GM12878 (cell line): ENCODE results near the gene CNTLN. TPM values are rescaled to one million over a fixed set of nuclear protein-coding genes. Genes with fewer than 3 reads are reported as not detected.

Experiments
- ATAC-seq: fragments of 200-7000 bp; cut with Tn5 transposase; 3 replicates; pipeline ENCODE4 v1.9.1; 2020; ENCODE audit warnings: mild to moderate bottlenecking, moderate library complexity
- BruUV-seq: library from RNA; stranded (reverse); fragments of 400-500 nt; replicated peaks from 2 replicates; lab custom pipeline; 2021; lab: Mats Ljungman, UMichigan
- CTCF ChIA-PET: fragments of 300-600 bp; sonication (Branson Sonifier 250); formaldehyde crosslinking; extraction: SDS; loops from one replicate; lab custom pipeline; 2021; ENCODE audit warnings: inconsistent platforms; lab: Yijun Ruan, JAX
- POLR2A ChIA-PET: fragments of 350-600 bp; formaldehyde crosslinking; extraction: SDS; loops from one replicate; lab custom pipeline; 2021; ENCODE audit warnings: inconsistent platforms; lab: Charles Lee
- RAD21 ChIA-PET: fragments of 300-600 bp; sonication (Branson Sonifier 250); formaldehyde crosslinking; loops from one replicate; lab custom pipeline; 2023; ENCODE audit warnings: antibody characterized with exemption; ENCODE audit not compliant: unreplicated experiment; lab: Charles Lee
- SMC1A ChIA-PET: fragments of 300-600 bp; sonication (Branson Sonifier 250); formaldehyde crosslinking; loops from one replicate; lab custom pipeline; 2023; ENCODE audit not compliant: unreplicated experiment, uncharacterized antibody; lab: Charles Lee
- DNase-seq: peaks from one replicate; pipeline ENCODE4 v3.0.0-alpha.2; 2011; ENCODE audit warnings: low read depth, low spot score
- FAIRE-seq: peaks from 3 replicates; lab custom pipeline; 2011; peaks lifted over from hg19 to GRCh38; lab: Jason Lieb, UNC
- H2AFZ ChIP-seq: 2 replicates; pipeline ENCODE4 v1.6.0; 2011; ENCODE audit warnings: low read depth, low read length, control low read depth; ENCODE audit not compliant: control insufficient read depth
- H3K27ac ChIP-seq: 2 replicates; pipeline ENCODE4 v1.5.1; 2011; ENCODE audit warnings: control low read depth; ENCODE audit not compliant: control insufficient read depth, insufficient read depth
- H3K27me3 ChIP-seq, 2 experiments: replicated peaks in 1 of 2; 2 replicates each; pipeline versions ENCODE4 v1.6.0 to v1.6.1; 2011; ENCODE audit warnings: low read length in 1 of 2; ENCODE audit not compliant: control insufficient read depth in 2 of 2, insufficient read depth in 2 of 2
- H3K36me3 ChIP-seq, 2 experiments: 2 replicates each; pipeline ENCODE4 v1.5.1; 2011; ENCODE audit warnings: low read length in 1 of 2; ENCODE audit not compliant: control insufficient read depth in 2 of 2, insufficient read depth in 2 of 2
- H3K4me1 ChIP-seq: 2 replicates; pipeline ENCODE4 v1.6.1; 2011; ENCODE audit warnings: mild to moderate bottlenecking, low read length, moderate library complexity, mixed read lengths; ENCODE audit not compliant: control insufficient read depth, insufficient read depth
- H3K4me2 ChIP-seq: 2 replicates; pipeline ENCODE4 v1.6.0; 2011; ENCODE audit warnings: control low read depth; ENCODE audit not compliant: control insufficient read depth, insufficient read depth
- H3K4me3 ChIP-seq: fragments of 200-600 bp; sonication (generic); 2 replicates; pipeline ENCODE4 v1.5.1; 2016
- H3K79me2 ChIP-seq: 2 replicates; pipeline ENCODE4 v1.6.0; 2011; ENCODE audit warnings: low read length; ENCODE audit not compliant: control insufficient read depth, insufficient read depth
- H3K9ac ChIP-seq: 2 replicates; pipeline ENCODE4 v1.8.0; 2011; ENCODE audit warnings: low read length, control low read depth, mixed read lengths; ENCODE audit not compliant: control insufficient read depth, insufficient read depth
- H3K9me3 ChIP-seq: replicated peaks from 3 replicates; pipeline ENCODE4 v1.5.1; 2011; ENCODE audit warnings: mild to moderate bottlenecking, low read length; ENCODE audit not compliant: control insufficient read depth, insufficient read depth
- H4K20me1 ChIP-seq: 2 replicates; pipeline ENCODE4 v1.6.0; 2011; ENCODE audit not compliant: control insufficient read depth, insufficient read depth
- ESRRA ChIP-seq: IDR thresholded peaks from 2 replicates; pipeline ENCODE4 v1.6.1; 2012; ENCODE audit warnings: mild to moderate bottlenecking, low read length, improper control_type of control experiment
- HDGF ChIP-seq: fragments of 450-650 bp; IDR thresholded peaks from 2 replicates; pipeline ENCODE4 v1.6.1; 2016; ENCODE audit warnings: antibody characterized with exemption
- JUND ChIP-seq: IDR thresholded peaks from 2 replicates; pipeline ENCODE4 v1.6.1; 2012; ENCODE audit warnings: low read depth, mild to moderate bottlenecking, low read length, improper control_type of control experiment, moderate library complexity
- MTA3 ChIP-seq: IDR thresholded peaks from 2 replicates; pipeline ENCODE4 v1.6.1; 2012; ENCODE audit warnings: low read length, inconsistent platforms, borderline replicate concordance
- NBN ChIP-seq: fragments of 450-650 bp; IDR thresholded peaks from 2 replicates; pipeline ENCODE4 v1.6.1; 2016
- POLR2AphosphoS5 ChIP-seq: IDR thresholded peaks from 2 replicates; pipeline ENCODE4 v1.6.1; 2011; ENCODE audit warnings: mild to moderate bottlenecking, low read length, inconsistent platforms
- RAD51 ChIP-seq: fragments of 450-650 bp; IDR thresholded peaks from 2 replicates; pipeline ENCODE4 v1.6.1; 2016; ENCODE audit warnings: moderate library complexity, mild to moderate bottlenecking, inconsistent platforms
- SMARCA5 ChIP-seq: fragments of 450-650 bp; IDR thresholded peaks from 2 replicates; pipeline ENCODE4 v1.6.1; 2017; ENCODE audit warnings: mild to moderate bottlenecking
- SREBF1 ChIP-seq: IDR thresholded peaks from 2 replicates; pipeline ENCODE4 v1.6.1; 2012; ENCODE audit warnings: mild to moderate bottlenecking, low read length
- STAT1 ChIP-seq: fragments of 450-650 bp; conservative IDR thresholded peaks from 2 replicates; pipeline ENCODE4 v1.6.1; 2014; ENCODE audit warnings: antibody characterized with exemption, mild to moderate bottlenecking
- ZBTB40 ChIP-seq: fragments of 450-650 bp; IDR thresholded peaks from 2 replicates; pipeline ENCODE4 v1.6.1; 2016; ENCODE audit warnings: mild to moderate bottlenecking, moderate library complexity, borderline replicate concordance
- ZNF384 ChIP-seq: IDR thresholded peaks from 2 replicates; pipeline ENCODE4 v1.6.1; 2012; ENCODE audit warnings: low read depth, mild to moderate bottlenecking, low read length, improper control_type of control experiment, borderline replicate concordance
- ZNF622 ChIP-seq: fragments of 450-650 bp; IDR thresholded peaks from 2 replicates; pipeline ENCODE4 v1.6.1; 2017; ENCODE audit warnings: mild to moderate bottlenecking, inconsistent platforms
- WGBS: methylation state at CpG from one replicate; pipeline ENCODE4 v1.1.6; 2016; ENCODE audit warnings: low lambda C conversion rate; ENCODE audit not compliant: insufficient replicate concordance, insufficient coverage; ENCODE audit errors: missing lambda C conversion rate; 5-methylcytosine and 5-hydroxymethylcytosine counted together
- in situ Hi-C: fragments of 300-500 bp; cut with MboI; formaldehyde crosslinking; loops from 9 replicates; pipeline ENCODE4 v1.14.3; 2018; ENCODE audit warnings: mixed read lengths
- intact Hi-C: fragments of 100-400 bp; cut with micrococcal nuclease; formaldehyde crosslinking; loops from one replicate; pipeline ENCODE4 v1.14.2; 2022; ENCODE audit not compliant: unreplicated experiment
- polyA plus RNA-seq, 11 experiments: library from polyadenylated mRNA; depleted of rRNA in 4 of 11; unstranded in 6 of 11; stranded (reverse) in 5 of 11; fragments of >200 nt; fragmentation: Nextera tagmentation in 4 of 11; fragmentation: Illumina TruSeq in 1 of 11; extraction: Ambion mirVana in 4 of 11; extraction: Trizol in 1 of 11; gene quantifications; 1 replicate in 1 of 11; 2 replicates in 10 of 11; pipeline versions ENCODE4 v1.2.1 to v1.2.3, GENCODE V29; 2011 to 2016; ENCODE audit warnings: inconsistent platforms in 2 of 11, missing spikeins in 2 of 11, low read depth in 1 of 11
- total RNA-seq, 4 experiments: library from RNA; depleted of rRNA in 3 of 4; stranded (reverse); fragments of >200 nt in 3 of 4; fragmentation: Illumina TruSeq in 1 of 4; extraction: Trizol in 1 of 4; gene quantifications; 2 replicates each; pipeline versions ENCODE4 v1.2.1 to v1.2.3, GENCODE V29; 2013 to 2021
- TF ChIP-seq, protein P1 (sequence below): fragments of 450-650 bp; IDR thresholded peaks from 2 replicates; pipeline ENCODE4 v1.6.1; 2017; ENCODE audit warnings: mild to moderate bottlenecking, moderate library complexity
- TF ChIP-seq, protein P2 (sequence below): fragments of 450-650 bp; IDR thresholded peaks from 2 replicates; pipeline ENCODE4 v1.6.1; 2017; ENCODE audit warnings: antibody characterized with exemption, mild to moderate bottlenecking, moderate library complexity

Gene CNTLN
- total and polyA plus RNA-seq, 10 of the 15 experiments (the other 5 are each of a cell fraction or from before 2014, with no cell fraction given): 0.01 to 7.0 (median 0.03) TPM; not detected in 4

- ATAC-seq (no peak), DNase-seq (no peak), FAIRE-seq (no peak)
- SMC1A ChIA-PET: interaction anchor here (1.0 kb wide), 1 partner anchor 22 kb away, joined by 3 read pairs; no protein-coding TSS in a partner anchor
- no peak overlapping the region for H2AFZ ChIP-seq
- RAD21 ChIA-PET: interaction anchor here (0.8 kb wide), 1 partner anchor 241 kb away, joined by 3 read pairs; no protein-coding TSS in a partner anchor
- no peaks in the 10 kb centered on the region for H3K9me3 ChIP-seq
- H3K27me3 ChIP-seq: no peaks in the 10 kb centered on the region
- no peak overlapping the region for H3K9ac ChIP-seq
- CTCF ChIA-PET: no interaction called here
- POLR2A ChIA-PET: no interaction called here
- no peaks in the 10 kb centered on the region for H3K36me3 ChIP-seq
- H4K20me1 ChIP-seq: no peaks in the 10 kb centered on the region
- H3K27ac ChIP-seq: no peak overlapping the region
- H3K79me2 ChIP-seq: no peaks in the 10 kb centered on the region
- in situ Hi-C loops (no loop called here), intact Hi-C loops (no loop called here)
- no TSS peak for BruUV-seq
- H3K4me1 ChIP-seq: no peaks in the 10 kb centered on the region
- H3K4me2 ChIP-seq: no peak overlapping the region
- under 1% methylated on average over 7 of the region's 7 CpGs for WGBS
- no peak overlapping the region for H3K4me3 ChIP-seq
- TF ChIP-seq MTA3: no peak
- no peak for TF ChIP-seq ZBTB40
- TF ChIP-seq, protein P1, sequence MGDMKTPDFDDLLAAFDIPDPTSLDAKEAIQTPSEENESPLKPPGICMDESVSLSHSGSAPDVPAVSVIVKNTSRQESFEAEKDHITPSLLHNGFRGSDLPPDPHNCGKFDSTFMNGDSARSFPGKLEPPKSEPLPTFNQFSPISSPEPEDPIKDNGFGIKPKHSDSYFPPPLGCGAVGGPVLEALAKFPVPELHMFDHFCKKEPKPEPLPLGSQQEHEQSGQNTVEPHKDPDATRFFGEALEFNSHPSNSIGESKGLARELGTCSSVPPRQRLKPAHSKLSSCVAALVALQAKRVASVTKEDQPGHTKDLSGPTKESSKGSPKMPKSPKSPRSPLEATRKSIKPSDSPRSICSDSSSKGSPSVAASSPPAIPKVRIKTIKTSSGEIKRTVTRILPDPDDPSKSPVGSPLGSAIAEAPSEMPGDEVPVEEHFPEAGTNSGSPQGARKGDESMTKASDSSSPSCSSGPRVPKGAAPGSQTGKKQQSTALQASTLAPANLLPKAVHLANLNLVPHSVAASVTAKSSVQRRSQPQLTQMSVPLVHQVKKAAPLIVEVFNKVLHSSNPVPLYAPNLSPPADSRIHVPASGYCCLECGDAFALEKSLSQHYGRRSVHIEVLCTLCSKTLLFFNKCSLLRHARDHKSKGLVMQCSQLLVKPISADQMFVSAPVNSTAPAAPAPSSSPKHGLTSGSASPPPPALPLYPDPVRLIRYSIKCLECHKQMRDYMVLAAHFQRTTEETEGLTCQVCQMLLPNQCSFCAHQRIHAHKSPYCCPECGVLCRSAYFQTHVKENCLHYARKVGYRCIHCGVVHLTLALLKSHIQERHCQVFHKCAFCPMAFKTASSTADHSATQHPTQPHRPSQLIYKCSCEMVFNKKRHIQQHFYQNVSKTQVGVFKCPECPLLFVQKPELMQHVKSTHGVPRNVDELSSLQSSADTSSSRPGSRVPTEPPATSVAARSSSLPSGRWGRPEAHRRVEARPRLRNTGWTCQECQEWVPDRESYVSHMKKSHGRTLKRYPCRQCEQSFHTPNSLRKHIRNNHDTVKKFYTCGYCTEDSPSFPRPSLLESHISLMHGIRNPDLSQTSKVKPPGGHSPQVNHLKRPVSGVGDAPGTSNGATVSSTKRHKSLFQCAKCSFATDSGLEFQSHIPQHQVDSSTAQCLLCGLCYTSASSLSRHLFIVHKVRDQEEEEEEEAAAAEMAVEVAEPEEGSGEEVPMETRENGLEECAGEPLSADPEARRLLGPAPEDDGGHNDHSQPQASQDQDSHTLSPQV: no peak
- no peak for TF ChIP-seq POLR2AphosphoS5
- TF ChIP-seq ZNF384: no peak
- TF ChIP-seq JUND: no peak
- no peak for TF ChIP-seq SREBF1
- TF ChIP-seq SMARCA5: no peak
- TF ChIP-seq STAT1: no peak
- TF ChIP-seq, protein P2, sequence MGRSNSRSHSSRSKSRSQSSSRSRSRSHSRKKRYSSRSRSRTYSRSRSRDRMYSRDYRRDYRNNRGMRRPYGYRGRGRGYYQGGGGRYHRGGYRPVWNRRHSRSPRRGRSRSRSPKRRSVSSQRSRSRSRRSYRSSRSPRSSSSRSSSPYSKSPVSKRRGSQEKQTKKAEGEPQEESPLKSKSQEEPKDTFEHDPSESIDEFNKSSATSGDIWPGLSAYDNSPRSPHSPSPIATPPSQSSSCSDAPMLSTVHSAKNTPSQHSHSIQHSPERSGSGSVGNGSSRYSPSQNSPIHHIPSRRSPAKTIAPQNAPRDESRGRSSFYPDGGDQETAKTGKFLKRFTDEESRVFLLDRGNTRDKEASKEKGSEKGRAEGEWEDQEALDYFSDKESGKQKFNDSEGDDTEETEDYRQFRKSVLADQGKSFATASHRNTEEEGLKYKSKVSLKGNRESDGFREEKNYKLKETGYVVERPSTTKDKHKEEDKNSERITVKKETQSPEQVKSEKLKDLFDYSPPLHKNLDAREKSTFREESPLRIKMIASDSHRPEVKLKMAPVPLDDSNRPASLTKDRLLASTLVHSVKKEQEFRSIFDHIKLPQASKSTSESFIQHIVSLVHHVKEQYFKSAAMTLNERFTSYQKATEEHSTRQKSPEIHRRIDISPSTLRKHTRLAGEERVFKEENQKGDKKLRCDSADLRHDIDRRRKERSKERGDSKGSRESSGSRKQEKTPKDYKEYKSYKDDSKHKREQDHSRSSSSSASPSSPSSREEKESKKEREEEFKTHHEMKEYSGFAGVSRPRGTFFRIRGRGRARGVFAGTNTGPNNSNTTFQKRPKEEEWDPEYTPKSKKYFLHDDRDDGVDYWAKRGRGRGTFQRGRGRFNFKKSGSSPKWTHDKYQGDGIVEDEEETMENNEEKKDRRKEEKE: no peak
- TF ChIP-seq ZNF622: no peak
- TF ChIP-seq HDGF: no peak
- no peak for TF ChIP-seq ESRRA
- no peak for TF ChIP-seq RAD51
- no peak for TF ChIP-seq NBN
Measured at GRCh38 chr9:17394881-17395510, 260.2 kb downstream of the CNTLN start.
